Prostate gland (tissue), 2 donors: Measurements from ENCODE around the gene FUZ. TPM values are rescaled to one million over a fixed set of nuclear protein-coding genes. Genes with fewer than 3 reads are reported as not detected.
A peak's percentile ranks its signal among the peaks of the same experiment; 100 is the strongest.

Experiments used
- DNase-seq: peaks from one replicate; pipeline ENCODE4 v3.0.0-alpha.2; 2019; ENCODE audit warnings: low spot score
- H3K27ac ChIP-seq, 2 donors: fragments of 200-600 bp; sonication (generic); 2 replicates each; pipeline ENCODE4 v1.5.1; 2017 to 2019
- H3K27me3 ChIP-seq: fragments of 200-600 bp; sonication (generic); replicated peaks from 2 replicates; pipeline ENCODE4 v1.5.1; 2019; ENCODE audit not compliant: insufficient read depth
- H3K36me3 ChIP-seq, 2 donors: fragments of 200-600 bp; sonication (generic); 1 replicate in 1 of 2; 2 replicates in 1 of 2; pipeline versions ENCODE4 v1.5.1 to v1.8.1; 2017 to 2019
- H3K4me1 ChIP-seq: fragments of 200-600 bp; sonication (generic); replicated peaks from 2 replicates; pipeline ENCODE4 v1.5.1; 2019
- H3K4me3 ChIP-seq, 2 donors: fragments of 200-600 bp; sonication (generic); 2 replicates each; pipeline ENCODE4 v1.5.1; 2017 to 2019
- H3K9me3 ChIP-seq: fragments of 200-600 bp; sonication (generic); 2 replicates; pipeline ENCODE4 v1.5.1; 2017
- POLR2A ChIP-seq: fragments of 450-650 bp; IDR thresholded peaks from one replicate; pipeline ENCODE4 v1.6.1; 2016; ENCODE audit warnings: antibody characterized with exemption, mild to moderate bottlenecking
- POLR2AphosphoS5 ChIP-seq: sonication (generic); formaldehyde crosslinking; IDR thresholded peaks from one replicate; pipeline ENCODE4 v1.6.1; 2017; ENCODE audit warnings: antibody characterized with exemption
- WGBS: methylation state at CpG from one replicate; pipeline ENCODE4 v1.1.5; 2018; 5-methylcytosine and 5-hydroxymethylcytosine counted together
- intact Hi-C: fragments of 100-400 bp; cut with DNase I; formaldehyde crosslinking; loops from one replicate; pipeline ENCODE4 v1.14.2; 2022
- total RNA-seq, 2 donors: library from RNA; depleted of rRNA; stranded (reverse); fragments of >200 nt; gene quantifications; one replicate each; pipeline ENCODE4 v1.1.0, GENCODE V29; 2016
- TF ChIP-seq, protein P1 (sequence below), 4 experiments: fragments of 200-600 bp in 2 of 4; fragments of 450-650 bp in 2 of 4; sonication (generic) in 2 of 4; IDR thresholded peaks; 1 replicate in 3 of 4; 2 replicates in 1 of 4; pipeline ENCODE4 v1.5.1; 2016 to 2019; ENCODE audit warnings: antibody characterized with exemption in 4 of 4, mild to moderate bottlenecking in 2 of 4, moderate library complexity in 2 of 4

Gene FUZ
- total RNA-seq, 2 donors from 2014 or later: 39.2 to 45.4 TPM

DNA sequence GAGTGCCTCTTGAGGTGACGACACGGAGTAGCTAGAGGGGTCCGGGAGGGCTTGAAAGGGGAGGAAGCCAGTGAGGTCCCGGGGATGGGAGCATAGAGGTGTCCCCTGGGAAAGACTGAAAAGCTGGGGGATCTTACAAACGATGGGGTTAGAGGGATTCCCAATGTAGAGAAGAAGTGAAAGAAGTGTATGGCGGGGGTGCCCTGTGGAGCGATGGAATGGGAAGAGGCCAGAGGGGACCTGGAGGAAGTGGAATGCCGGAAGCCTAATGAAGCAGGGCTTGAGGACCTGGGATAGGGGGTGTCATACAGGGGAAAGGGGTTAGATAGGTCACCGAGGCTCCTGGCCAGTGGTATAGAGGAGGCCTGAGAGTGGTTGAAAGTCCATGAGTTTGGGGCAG lies 45.7 kb downstream of the FUZ start:
- Histone ChIP-seq H3K36me3 (no peaks in the 10 kb centered on the region), H3K27me3 (no peaks in the 10 kb centered on the region), H3K4me3 (peak overlapping the region; percentile 82 to 94), H3K27ac (peak overlapping the region; percentile 70 to 86), H3K4me1 (peaks cover 10% of the 10 kb centered on the region), H3K9me3 (no peaks in the 10 kb centered on the region)
- intact Hi-C loops: loop anchor here (2.0 to 5.0 kb wide), 3 partner anchors 41 to 90 kb away; partner anchors contain the start of genes CPT1C and PRMT1
- no peak for DNase-seq
- TF ChIP-seq POLR2AphosphoS5 (no peak), POLR2A (no peak)
- TF ChIP-seq, protein P1, sequence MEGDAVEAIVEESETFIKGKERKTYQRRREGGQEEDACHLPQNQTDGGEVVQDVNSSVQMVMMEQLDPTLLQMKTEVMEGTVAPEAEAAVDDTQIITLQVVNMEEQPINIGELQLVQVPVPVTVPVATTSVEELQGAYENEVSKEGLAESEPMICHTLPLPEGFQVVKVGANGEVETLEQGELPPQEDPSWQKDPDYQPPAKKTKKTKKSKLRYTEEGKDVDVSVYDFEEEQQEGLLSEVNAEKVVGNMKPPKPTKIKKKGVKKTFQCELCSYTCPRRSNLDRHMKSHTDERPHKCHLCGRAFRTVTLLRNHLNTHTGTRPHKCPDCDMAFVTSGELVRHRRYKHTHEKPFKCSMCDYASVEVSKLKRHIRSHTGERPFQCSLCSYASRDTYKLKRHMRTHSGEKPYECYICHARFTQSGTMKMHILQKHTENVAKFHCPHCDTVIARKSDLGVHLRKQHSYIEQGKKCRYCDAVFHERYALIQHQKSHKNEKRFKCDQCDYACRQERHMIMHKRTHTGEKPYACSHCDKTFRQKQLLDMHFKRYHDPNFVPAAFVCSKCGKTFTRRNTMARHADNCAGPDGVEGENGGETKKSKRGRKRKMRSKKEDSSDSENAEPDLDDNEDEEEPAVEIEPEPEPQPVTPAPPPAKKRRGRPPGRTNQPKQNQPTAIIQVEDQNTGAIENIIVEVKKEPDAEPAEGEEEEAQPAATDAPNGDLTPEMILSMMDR (IDR thresholded peaks at IDR 0.05): no peak
- WGBS: under 1% methylated on average over 9 of the region's 9 CpGs

DNA sequence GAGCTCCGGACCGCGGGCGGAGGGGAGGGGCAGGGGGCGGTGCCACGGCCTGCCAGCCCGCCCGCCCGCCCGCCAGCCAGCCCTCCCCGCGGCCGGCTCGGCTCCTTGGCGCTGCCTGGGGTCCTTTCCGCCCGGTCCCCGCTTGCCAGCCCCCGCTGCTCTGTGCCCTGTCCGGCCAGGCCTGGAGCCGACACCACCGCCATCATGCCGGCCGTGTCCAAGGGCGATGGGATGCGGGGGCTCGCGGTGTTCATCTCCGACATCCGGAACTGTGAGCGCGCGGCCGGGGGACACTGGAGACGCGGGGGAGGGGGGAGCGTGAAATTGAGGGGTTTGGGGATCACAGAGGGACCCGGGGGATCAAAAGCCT lies 46.2 kb downstream of the FUZ start, which contains the start of gene AP2A1:
AP2A1 (plus strand) TSS at position 72 of the 370 bp plus-strand sequence; CDS start at position 205, 133 bp downstream.
- intact Hi-C loops: loop anchor here (2.0 to 5.0 kb wide), 3 partner anchors 42 to 90 kb away; partner anchors contain the start of genes CPT1C and PRMT1
- DNase-seq: no peak
- no peaks in the 10 kb centered on the region for H3K36me3 ChIP-seq
- H3K27me3 ChIP-seq: no peaks in the 10 kb centered on the region
- H3K9me3 ChIP-seq: no peaks in the 10 kb centered on the region
- H3K4me3 ChIP-seq: peak within 1 kb of the TSS; percentile 82 to 94
- WGBS: under 1% methylated on average over 31 of the region's 38 CpGs
- peak within 1 kb of the TSS; percentile 82 to 86 for H3K27ac ChIP-seq
- peaks cover 10% of the 10 kb centered on the region for H3K4me1 ChIP-seq
- TF ChIP-seq, protein P1 (IDR thresholded peaks at IDR 0.05): no peak
- no peak for TF ChIP-seq POLR2AphosphoS5
- TF ChIP-seq POLR2A: peak; percentile 20

DNA sequence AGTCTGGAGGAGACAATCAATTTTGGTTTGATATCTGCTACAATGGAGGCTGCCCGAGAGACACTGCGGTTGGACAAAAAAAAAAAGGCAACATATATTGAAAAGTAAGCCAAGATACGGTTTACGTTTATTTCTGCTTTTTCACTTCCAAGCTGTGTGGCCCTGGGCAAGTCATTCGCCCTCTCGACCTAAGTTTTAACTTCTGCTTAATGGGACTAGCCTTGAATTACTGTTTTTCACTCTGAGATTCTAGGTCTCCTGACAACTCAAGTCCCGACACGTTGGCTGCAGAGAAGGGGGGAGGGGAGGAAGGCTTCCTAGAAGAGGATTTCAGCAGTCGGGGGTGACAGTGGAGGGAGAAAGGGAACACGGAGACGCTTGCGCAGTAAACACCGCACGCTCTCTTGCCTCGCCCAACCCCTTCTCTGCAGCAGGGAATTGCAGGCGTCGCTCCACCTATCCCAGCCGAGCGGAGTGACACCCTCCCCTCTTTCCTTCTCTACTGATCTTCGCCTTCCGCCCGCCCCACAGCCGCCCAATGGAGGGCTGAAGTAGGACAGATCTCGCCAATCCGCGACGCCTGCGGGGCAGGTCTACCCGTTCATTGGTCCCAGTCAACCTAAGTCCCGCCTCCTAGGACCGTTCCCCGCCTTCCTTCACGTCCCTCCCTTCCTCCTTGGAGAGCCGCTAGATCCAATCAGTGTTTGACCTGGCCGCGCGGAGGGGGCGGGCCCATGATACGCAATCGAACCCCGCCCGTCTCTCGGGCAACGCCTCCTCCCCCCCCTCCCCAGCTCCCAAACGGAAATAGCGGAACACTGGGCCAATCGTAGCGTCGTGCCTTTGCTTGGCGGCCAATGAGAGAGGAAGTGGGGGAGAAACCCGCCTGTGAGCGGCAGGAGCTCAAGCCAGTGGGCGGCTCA lies 46.8 kb downstream of the FUZ start:
- under 1% methylated on average over 53 of the region's 53 CpGs for WGBS
- peak overlapping the region; percentile 82 to 86 for H3K27ac ChIP-seq
- H3K27me3 ChIP-seq: no peaks in the 10 kb centered on the region
- TF ChIP-seq POLR2AphosphoS5 (peak; percentile 94), POLR2A (peak; percentile 85)
- TF ChIP-seq, protein P1 (IDR thresholded peaks at IDR 0.05): peak in 2 of 4 experiments; percentile 36 to 49
- peaks cover 10% of the 10 kb centered on the region for H3K4me1 ChIP-seq
- H3K9me3 ChIP-seq: no peaks in the 10 kb centered on the region
- intact Hi-C loops: loop anchor here (2.0 to 5.0 kb wide), 3 partner anchors 43 to 89 kb away; partner anchors contain the start of genes CPT1C and PRMT1
- DNase-seq: peak; percentile 99
- H3K36me3 ChIP-seq: no peaks in the 10 kb centered on the region
- H3K4me3 ChIP-seq: peak overlapping the region; percentile 82 to 94

DNA sequence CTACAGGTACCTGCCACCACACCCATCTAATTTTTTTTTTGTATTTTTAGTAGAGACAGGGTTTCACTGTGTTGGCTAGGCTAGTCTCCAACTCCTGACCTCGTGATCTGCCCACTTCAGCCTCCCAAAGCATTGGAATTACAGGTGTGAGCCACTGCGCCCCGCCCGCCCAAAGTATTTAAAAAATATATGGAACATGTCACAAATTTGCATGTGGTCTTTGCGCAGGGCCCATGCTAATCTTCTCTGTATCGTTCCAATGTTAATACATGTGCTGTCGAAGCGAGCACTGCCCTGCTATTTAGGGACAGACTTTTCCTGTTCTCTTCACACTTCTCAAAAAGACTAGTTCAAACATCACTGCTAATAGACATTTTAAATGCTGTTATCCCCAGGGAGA lies 48.8 kb downstream of the FUZ start:
- Histone ChIP-seq H3K27ac (no peak overlapping the region), H3K36me3 (no peaks in the 10 kb centered on the region), H3K9me3 (no peaks in the 10 kb centered on the region)

More for the DNA sequence above, 48.8 kb downstream of the FUZ start:
- intact Hi-C loops: no loop called here
- Histone ChIP-seq H3K27me3 (no peaks in the 10 kb centered on the region), H3K4me3 (no peak overlapping the region), H3K4me1 (peaks cover 10% of the 10 kb centered on the region)
- no peak for TF ChIP-seq POLR2A
- TF ChIP-seq, protein P1 (IDR thresholded peaks at IDR 0.05): no peak
- no peak for TF ChIP-seq POLR2AphosphoS5
- no peak for DNase-seq
- 84% methylated on average over 8 of the region's 8 CpGs for WGBS
